Measurements from ENCODE around the gene FAM200C.

FAM200C gene

GRCh38 chr5:160367261-160367660 is 32.6 kb downstream of the FAM200C start:
- no peak for DNase-seq (ENCODE audit: low read depth)

DNA sequence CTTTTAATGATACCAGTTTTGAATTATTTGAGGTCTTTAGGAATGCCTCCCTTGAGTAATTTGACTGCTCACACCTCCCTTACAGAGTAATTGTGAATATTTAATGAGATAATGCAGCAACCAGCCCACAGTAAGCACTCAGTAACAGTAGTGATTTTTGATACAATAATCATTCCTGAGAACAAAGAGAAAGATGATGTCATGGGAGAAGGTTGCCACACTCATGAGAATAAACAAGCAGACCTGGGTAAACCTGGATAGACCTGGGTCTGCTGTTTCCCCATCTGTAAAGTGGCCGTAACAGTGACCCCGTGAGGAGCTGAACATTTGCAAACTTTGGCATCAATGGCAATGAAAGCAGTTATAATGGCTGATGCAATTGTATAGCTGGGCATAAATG is 33.6 kb downstream of the FAM200C start:
- DNase-seq (ENCODE audit: low read depth) = no peak

DNA sequence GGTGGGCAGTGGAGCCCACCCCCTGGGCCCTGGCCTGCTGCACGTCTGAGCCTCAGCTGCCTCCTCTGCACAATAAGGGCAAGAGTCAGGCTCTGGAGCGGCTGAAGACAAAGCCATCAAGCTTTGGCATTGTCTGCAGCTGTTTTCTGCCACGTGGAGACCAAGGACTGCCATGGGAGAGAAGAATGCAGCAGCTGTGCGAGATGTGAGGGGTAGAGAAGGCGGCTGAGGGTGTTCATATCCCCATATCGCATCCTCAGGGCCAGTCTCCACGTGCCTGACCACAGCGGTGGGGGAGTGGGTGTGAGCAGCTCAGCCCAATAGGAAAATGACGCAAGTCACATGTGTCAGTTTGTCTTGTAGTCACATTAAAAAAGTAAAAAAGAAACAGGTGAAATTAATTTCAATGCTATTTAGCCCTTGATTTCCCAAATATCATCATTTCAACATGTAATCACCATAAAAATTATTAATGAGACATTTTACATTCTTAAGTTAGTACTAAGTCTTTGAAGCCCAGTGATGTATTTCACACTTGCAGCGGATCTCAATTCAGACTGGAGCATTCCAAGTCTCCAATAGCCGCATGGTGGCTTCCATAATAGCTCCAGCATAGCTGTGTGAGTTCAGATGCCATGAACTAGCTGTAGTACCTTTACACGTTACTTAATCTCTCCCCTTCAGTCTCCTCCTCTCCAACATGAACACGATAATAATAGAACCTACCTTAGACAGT is 36.0 kb downstream of the FAM200C start:
- no peak for DNase-seq (ENCODE audit: low read depth)

GRCh38 chr5:160363211-160363610 is 36.6 kb downstream of the FAM200C start:
- no peak for DNase-seq (ENCODE audit: low read depth)

DNA sequence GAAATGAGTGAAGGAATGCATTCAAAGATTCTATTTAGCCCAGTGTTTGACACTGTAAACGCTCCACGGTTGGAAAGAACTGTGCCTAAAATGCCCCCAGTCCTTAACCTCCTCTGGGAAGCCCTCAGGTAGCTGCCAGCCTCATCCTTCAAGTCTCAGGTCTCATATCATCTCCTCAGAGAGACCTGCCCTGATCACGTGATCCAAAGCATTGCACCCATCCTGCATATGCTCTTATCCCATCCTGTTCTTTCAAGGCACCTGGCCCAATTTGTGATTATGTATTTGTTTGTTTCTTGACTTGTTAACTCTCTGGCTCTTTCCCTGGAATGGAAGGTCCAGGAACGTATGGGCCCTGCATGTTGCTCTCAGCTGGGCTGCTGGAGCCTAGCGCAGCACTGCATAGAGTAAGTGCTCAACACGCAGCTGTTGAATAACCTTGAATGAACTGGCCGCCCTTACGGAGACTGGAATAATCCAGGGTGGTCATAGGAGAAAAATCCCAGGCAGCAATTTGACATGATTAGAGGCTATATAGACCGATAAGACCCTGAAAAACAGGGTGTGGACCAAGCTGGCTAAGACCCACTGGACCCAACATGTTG is 38.1 kb downstream of the FAM200C start:
- DNase-seq (ENCODE audit: low read depth) = no peak

DNA sequence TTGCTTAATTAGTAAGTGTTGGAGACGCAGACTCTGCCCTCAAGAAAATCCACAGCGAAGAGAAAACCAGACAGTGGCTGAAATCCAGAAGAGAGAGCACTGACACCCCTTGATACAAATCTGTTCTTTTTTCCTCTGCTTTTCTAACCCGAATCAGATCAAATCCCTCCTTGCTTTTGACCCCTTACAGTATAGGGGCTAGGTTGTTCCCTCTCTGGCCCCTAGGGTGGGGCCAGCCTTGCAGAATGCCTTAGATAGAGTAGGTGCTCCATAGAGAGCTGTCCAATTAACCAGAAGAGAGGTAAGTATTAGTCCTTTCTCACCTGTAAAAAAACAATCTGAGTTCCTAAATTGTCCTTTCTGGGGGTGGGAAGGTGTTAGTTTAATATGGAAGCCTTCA is 39.5 kb downstream of the FAM200C start:
- DNase-seq (ENCODE audit: low read depth) = no peak

- DNase-seq (ENCODE audit: low read depth) = no peak
Measured at GRCh38 chr5:160359816-160360215, 40.0 kb downstream of the FAM200C start.

DNA sequence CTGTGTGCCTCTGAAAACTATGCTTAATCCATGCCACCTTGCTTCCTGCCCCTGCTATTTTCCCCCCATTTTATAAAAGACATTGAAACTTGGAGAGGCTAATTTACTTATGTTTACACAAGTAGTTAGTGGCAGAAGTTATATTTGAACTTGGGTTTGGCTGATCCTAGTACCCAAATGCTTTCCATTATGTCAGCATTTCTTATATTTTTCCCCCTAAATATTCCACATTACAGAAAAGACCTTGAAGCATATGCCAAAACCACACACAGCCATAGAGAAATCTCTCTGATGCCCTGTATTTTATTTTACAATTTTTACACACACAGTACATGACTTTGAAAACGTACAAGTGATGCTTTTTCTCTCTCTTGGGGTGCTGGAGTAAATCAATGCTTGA is 40.6 kb downstream of the FAM200C start:
- DNase-seq (ENCODE audit: low read depth) = no peak

- DNase-seq (ENCODE audit: low read depth) = no peak
Measured at GRCh38 chr5:160357861-160358411, 41.9 kb downstream of the FAM200C start.

DNA sequence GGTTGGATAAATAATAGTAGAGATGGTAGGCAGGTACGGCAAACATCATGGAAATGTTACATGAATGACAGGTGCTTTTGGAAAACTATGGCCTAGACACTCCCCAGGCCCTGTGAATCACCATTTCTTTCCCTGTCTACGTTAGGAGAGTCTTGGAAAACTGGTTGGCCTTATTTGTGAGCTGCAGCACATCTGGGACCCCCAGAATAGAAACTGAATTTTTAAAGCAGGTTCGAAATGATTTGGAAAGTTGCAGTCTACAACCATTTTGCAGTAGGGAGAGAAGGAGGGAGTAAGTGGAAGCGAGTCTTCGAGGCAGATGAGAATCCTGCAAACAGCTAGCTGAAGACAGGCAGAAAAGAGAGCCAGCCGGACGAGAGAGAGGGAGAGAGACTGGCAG is 42.5 kb downstream of the FAM200C start:
- DNase-seq (ENCODE audit: low read depth) = no peak

- DNase-seq (ENCODE audit: low read depth) = no peak
Measured at GRCh38 chr5:160356550-160357347, 43.1 kb downstream of the FAM200C start.

GRCh38 chr5:160354666-160355065 is 45.2 kb downstream of the FAM200C start:
- DNase-seq (ENCODE audit: low read depth) = no peak

- DNase-seq (ENCODE audit: low read depth) = no peak
Measured at GRCh38 chr5:160353379-160353778, 46.5 kb downstream of the FAM200C start.

DNA sequence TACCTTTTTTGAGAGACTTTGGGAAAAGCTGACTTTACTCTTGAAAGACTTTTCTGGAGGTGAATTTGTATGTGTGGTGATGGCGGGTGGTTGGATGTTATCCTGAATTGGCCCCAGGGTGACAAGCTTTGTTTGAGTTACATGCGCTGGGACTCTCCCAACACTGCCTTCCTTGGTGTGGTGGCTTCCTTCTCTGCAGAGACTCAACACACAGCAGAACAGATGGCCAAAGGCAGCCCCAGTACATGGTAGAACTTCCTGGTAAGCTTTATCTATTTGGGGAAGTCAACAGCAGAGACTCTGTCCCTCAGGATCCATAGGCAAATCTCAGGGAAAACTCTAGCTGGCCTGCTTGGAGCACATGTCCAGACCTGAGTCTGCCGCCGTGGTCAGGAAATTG is 47.5 kb downstream of the FAM200C start:
- no peak for DNase-seq (ENCODE audit: low read depth)

- no peak for DNase-seq (ENCODE audit: low read depth)
Measured at GRCh38 chr5:160349935-160350303, 49.9 kb downstream of the FAM200C start.

- no peak for DNase-seq (ENCODE audit: low read depth)
Measured at GRCh38 chr5:160349249-160349934, 50.5 kb downstream of the FAM200C start.

GRCh38 chr5:160348080-160348479 is 51.8 kb downstream of the FAM200C start:
- no peak for DNase-seq (ENCODE audit: low read depth)

DNA sequence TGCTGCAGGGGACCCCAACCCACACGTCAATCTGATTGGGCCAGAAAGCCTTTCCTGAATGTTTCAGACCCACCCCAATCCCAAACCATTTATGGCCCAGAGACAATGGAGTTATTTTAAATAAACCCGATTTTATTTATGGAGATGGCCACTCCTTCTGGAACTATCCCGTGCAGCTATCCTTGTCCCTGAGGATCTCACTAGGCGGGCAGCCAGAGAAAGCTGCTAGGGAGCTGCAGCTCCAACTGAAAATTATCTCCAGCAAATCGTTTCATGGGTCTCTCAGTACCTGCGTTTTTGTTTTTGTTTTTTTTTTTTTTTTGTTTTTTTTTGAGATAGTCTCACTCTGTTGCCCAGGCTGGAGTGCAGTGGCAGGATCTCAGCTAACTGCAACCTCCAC is 52.4 kb downstream of the FAM200C start:
- no peak for DNase-seq (ENCODE audit: low read depth)

Measured in GM04504 (cell line).